ENCODE data around the gene SPATA31D1.

DNA sequence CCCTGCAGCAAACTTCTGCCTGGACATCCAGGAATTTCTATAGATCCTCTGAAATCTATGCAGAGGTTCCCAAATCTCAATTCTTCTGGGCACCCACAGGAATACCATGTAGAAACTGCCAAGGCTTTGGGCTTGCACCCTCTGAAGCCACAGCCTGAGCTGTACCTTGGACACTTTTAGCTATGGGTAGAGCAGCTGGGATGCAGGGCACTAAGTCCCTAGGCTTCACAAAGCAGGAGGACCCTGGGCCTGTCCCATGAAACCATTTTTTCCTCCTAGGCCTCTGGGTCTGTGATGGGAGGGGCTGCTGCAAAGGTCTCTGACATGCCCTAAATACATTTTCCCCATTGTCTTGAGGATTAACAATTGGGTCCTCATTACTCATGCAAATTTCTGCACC is 32.9 kb upstream of the SPATA31D1 start:
- TF ChIP-seq, protein P1, sequence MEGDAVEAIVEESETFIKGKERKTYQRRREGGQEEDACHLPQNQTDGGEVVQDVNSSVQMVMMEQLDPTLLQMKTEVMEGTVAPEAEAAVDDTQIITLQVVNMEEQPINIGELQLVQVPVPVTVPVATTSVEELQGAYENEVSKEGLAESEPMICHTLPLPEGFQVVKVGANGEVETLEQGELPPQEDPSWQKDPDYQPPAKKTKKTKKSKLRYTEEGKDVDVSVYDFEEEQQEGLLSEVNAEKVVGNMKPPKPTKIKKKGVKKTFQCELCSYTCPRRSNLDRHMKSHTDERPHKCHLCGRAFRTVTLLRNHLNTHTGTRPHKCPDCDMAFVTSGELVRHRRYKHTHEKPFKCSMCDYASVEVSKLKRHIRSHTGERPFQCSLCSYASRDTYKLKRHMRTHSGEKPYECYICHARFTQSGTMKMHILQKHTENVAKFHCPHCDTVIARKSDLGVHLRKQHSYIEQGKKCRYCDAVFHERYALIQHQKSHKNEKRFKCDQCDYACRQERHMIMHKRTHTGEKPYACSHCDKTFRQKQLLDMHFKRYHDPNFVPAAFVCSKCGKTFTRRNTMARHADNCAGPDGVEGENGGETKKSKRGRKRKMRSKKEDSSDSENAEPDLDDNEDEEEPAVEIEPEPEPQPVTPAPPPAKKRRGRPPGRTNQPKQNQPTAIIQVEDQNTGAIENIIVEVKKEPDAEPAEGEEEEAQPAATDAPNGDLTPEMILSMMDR (IDR thresholded peaks at IDR 0.05) = no peak
- no peak for TF ChIP-seq POLR2AphosphoS5 (IDR thresholded peaks at IDR 0.05; ENCODE audit: insufficient read depth in 1 of 2, low read depth in 1 of 2)
